Astrocyte (in vitro differentiated cells and primary cell): Measurements from ENCODE around the gene GNA15. TPM values are rescaled to one million over a fixed set of nuclear protein-coding genes. Genes with fewer than 3 reads are reported as not detected.

ENCODE experiments used
- DNase-seq: peaks from one replicate; pipeline ENCODE4 v3.0.0-alpha.2; 2010; ENCODE audit warnings: low read depth
- FAIRE-seq: peaks from 2 replicates; lab custom pipeline; 2011; peaks lifted over from hg19 to GRCh38; lab: Jason Lieb, UNC
- H2AFZ ChIP-seq: 2 replicates; pipeline ENCODE4 v1.6.0; 2012; ENCODE audit warnings: low read depth, low read length, inconsistent platforms
- H3K27ac ChIP-seq: 2 replicates; pipeline ENCODE4 v1.5.1; 2011; ENCODE audit warnings: low read depth, low read length, inconsistent platforms
- H3K27me3 ChIP-seq: 2 replicates; pipeline ENCODE4 v1.6.0; 2011; ENCODE audit warnings: low read length, inconsistent platforms; ENCODE audit not compliant: insufficient read depth
- H3K36me3 ChIP-seq: 2 replicates; pipeline ENCODE4 v1.5.1; 2011; ENCODE audit warnings: low read length, inconsistent platforms; ENCODE audit not compliant: insufficient read depth
- H3K4me1 ChIP-seq: 2 replicates; pipeline ENCODE4 v1.5.1; 2011; ENCODE audit warnings: low read length, inconsistent platforms; ENCODE audit not compliant: insufficient read depth
- H3K4me2 ChIP-seq: 2 replicates; pipeline ENCODE4 v1.6.0; 2012; ENCODE audit warnings: low read length, inconsistent platforms
- H3K4me3 ChIP-seq: 2 replicates; pipeline ENCODE4 v1.5.1; 2011; ENCODE audit warnings: low read depth, mild to moderate bottlenecking, low read length, inconsistent platforms; ENCODE audit not compliant: insufficient read depth
- H3K79me2 ChIP-seq: 2 replicates; pipeline ENCODE4 v1.6.0; 2012; ENCODE audit warnings: mild to moderate bottlenecking, low read length, inconsistent platforms; ENCODE audit not compliant: insufficient read depth
- H3K9ac ChIP-seq: 2 replicates; pipeline ENCODE4 v1.6.0; 2012; ENCODE audit warnings: mild to moderate bottlenecking, low read length, inconsistent platforms
- H3K9me3 ChIP-seq: 2 replicates; pipeline ENCODE4 v1.5.1; 2012; ENCODE audit warnings: low read depth, mild to moderate bottlenecking, low read length, inconsistent platforms; ENCODE audit not compliant: insufficient read depth
- H4K20me1 ChIP-seq: 2 replicates; pipeline ENCODE4 v1.6.0; 2012; ENCODE audit warnings: low read length, inconsistent platforms; ENCODE audit not compliant: insufficient read depth
- H3K27ac Mint-ChIP-seq: one replicate; pipeline ENCODE4 v1.8.0; 2021; ENCODE audit warnings: mild to moderate bottlenecking, mixed read lengths; ENCODE audit not compliant: unreplicated experiment
- H3K27me3 Mint-ChIP-seq: one replicate; pipeline ENCODE4 v1.8.0; 2021; ENCODE audit warnings: low read depth, mixed read lengths; ENCODE audit not compliant: unreplicated experiment
- H3K36me3 Mint-ChIP-seq: one replicate; pipeline ENCODE4 v1.8.0; 2021; ENCODE audit warnings: low read depth, mixed read lengths; ENCODE audit not compliant: unreplicated experiment
- H3K4me1 Mint-ChIP-seq: one replicate; pipeline ENCODE4 v1.8.0; 2021; ENCODE audit warnings: low read depth, mixed read lengths; ENCODE audit not compliant: unreplicated experiment
- H3K4me3 Mint-ChIP-seq: one replicate; pipeline ENCODE4 v1.8.0; 2021; ENCODE audit warnings: mild to moderate bottlenecking, moderate library complexity, mixed read lengths; ENCODE audit not compliant: unreplicated experiment
- H3K9me3 Mint-ChIP-seq: one replicate; pipeline ENCODE4 v1.8.0; 2021; ENCODE audit warnings: mild to moderate bottlenecking, mixed read lengths; ENCODE audit not compliant: unreplicated experiment
- EZH2 ChIP-seq: IDR thresholded peaks from 2 replicates; pipeline ENCODE4 v1.6.1; 2012; ENCODE audit warnings: mild to moderate bottlenecking, low read length, inconsistent platforms; ENCODE audit not compliant: insufficient read depth
- total RNA-seq: library from RNA; stranded (reverse); gene quantifications from 2 replicates; pipeline ENCODE4 v1.2.1, GENCODE V29; 2021
- TF ChIP-seq, protein P1 (sequence below): IDR thresholded peaks from 2 replicates; pipeline ENCODE4 v1.5.1; 2011; ENCODE audit warnings: low read depth, mild to moderate bottlenecking, inconsistent platforms, low read length, moderate library complexity; ENCODE audit not compliant: insufficient read depth

Gene GNA15
- total RNA-seq, 1 donor from 2014 or later: not detected

DNA sequence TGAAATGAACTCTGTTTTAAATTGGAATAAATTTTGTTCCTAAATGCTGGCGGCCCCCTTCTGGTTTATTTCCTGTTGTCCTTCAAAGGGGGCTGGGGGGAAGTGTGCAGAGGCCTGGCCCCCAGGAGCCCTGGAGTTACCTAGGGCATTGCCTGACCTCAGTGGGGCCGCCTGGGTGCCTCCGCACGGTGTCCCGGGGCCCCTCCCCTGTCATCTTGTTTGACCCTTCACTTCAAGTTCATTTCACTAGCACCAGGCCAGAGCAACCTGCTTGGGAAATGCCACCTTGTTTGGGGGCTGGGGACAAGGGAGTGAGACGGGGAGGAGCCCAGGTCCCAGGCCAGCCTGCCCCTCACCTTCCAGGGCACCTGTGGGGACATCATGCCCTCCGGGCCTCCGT is 11.9 kb upstream of the GNA15 start:
- Mint-ChIP-seq H3K9me3 (no peaks in the 10 kb centered on the region), H3K27ac (no peak overlapping the region), H3K4me3 (no peak overlapping the region), H3K4me1 (no peaks in the 10 kb centered on the region), H3K27me3 (no peaks in the 10 kb centered on the region), H3K36me3 (peaks cover 6% of the 10 kb centered on the region)
- H3K9me3 ChIP-seq: no peaks in the 10 kb centered on the region
- no peaks in the 10 kb centered on the region for H3K36me3 ChIP-seq
- no peak overlapping the region for H3K9ac ChIP-seq
- no peaks in the 10 kb centered on the region for H3K4me1 ChIP-seq
- no peak overlapping the region for H3K4me3 ChIP-seq
- H3K4me2 ChIP-seq: no peak overlapping the region
- H3K27ac ChIP-seq: no peak overlapping the region
- H3K79me2 ChIP-seq: no peaks in the 10 kb centered on the region
- FAIRE-seq (no peak), DNase-seq (no peak)
- H3K27me3 ChIP-seq: no peaks in the 10 kb centered on the region
- TF ChIP-seq EZH2: no peak
- TF ChIP-seq, protein P1, sequence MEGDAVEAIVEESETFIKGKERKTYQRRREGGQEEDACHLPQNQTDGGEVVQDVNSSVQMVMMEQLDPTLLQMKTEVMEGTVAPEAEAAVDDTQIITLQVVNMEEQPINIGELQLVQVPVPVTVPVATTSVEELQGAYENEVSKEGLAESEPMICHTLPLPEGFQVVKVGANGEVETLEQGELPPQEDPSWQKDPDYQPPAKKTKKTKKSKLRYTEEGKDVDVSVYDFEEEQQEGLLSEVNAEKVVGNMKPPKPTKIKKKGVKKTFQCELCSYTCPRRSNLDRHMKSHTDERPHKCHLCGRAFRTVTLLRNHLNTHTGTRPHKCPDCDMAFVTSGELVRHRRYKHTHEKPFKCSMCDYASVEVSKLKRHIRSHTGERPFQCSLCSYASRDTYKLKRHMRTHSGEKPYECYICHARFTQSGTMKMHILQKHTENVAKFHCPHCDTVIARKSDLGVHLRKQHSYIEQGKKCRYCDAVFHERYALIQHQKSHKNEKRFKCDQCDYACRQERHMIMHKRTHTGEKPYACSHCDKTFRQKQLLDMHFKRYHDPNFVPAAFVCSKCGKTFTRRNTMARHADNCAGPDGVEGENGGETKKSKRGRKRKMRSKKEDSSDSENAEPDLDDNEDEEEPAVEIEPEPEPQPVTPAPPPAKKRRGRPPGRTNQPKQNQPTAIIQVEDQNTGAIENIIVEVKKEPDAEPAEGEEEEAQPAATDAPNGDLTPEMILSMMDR: no peak
- no peak overlapping the region for H2AFZ ChIP-seq
- H4K20me1 ChIP-seq: no peaks in the 10 kb centered on the region

DNA sequence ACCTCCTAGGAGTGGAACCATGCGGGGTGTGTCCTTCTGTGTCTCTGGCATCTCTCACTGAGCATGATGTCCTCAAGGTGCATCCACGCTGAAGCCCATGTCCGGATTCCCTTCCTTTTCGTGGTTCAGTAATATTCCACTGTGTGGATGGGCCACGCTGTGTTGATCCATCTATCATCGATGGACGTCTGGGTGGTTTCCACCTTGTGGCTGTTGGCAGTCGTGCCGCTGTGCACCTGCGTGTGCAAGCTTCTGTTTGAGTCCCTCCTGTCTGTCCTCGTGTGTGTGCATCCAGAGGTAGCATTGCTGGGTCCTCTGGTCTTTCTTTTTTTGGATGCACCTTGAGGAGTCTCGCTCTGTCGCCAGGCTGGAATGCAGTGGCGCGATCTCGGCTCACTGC is 11.2 kb upstream of the GNA15 start:
- Mint-ChIP-seq H3K27ac (peak overlapping the region; percentile 44), H3K36me3 (peaks cover 4% of the 10 kb centered on the region), H3K4me1 (no peaks in the 10 kb centered on the region), H3K4me3 (no peak overlapping the region), H3K9me3 (no peaks in the 10 kb centered on the region), H3K27me3 (no peaks in the 10 kb centered on the region)
- Histone ChIP-seq H3K4me2 (no peak overlapping the region), H3K27ac (no peak overlapping the region), H2AFZ (no peak overlapping the region), H4K20me1 (no peaks in the 10 kb centered on the region), H3K27me3 (no peaks in the 10 kb centered on the region), H3K9ac (no peak overlapping the region), H3K79me2 (no peaks in the 10 kb centered on the region), H3K4me3 (no peak overlapping the region), H3K9me3 (no peaks in the 10 kb centered on the region), H3K4me1 (no peaks in the 10 kb centered on the region), H3K36me3 (no peaks in the 10 kb centered on the region)
- FAIRE-seq: no peak
- no peak for DNase-seq
- TF ChIP-seq EZH2: no peak
- TF ChIP-seq, protein P1: no peak

DNA sequence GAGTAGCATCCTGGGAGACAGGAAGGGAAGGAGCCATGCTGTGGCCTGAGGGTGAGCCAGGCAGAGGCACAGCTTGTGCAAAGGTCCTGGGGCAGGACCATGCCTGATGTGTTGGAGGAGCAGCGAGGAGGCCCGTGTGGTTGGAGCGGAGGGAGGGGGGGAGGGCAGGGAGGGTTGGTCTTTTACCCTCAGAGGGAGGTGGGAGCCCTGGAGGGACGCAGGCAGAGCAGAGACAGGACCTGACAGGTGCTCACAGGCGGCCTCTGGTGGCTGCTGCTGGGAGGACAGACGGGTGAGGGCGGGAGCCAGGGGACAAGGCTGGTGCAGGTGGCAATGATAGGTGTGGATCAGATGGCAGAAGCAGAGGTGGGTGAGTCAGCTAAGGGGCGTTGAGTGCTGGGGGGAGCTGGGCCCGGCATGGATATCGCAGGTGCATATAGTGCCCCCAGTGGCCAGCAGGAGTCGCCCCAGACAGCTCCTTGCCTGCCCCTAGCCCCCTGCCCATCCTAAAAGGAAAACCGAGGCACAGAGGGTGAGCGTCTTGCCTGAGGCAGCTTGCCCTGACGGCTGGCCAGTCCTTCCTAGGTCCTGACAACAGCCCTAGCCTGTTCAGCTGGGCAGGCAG is 9.8 kb upstream of the GNA15 start:
- Mint-ChIP-seq H3K27me3 (no peaks in the 10 kb centered on the region), H3K27ac (no peak overlapping the region), H3K9me3 (no peaks in the 10 kb centered on the region), H3K36me3 (peaks cover 4% of the 10 kb centered on the region), H3K4me1 (no peaks in the 10 kb centered on the region), H3K4me3 (no peak overlapping the region)
- no peaks in the 10 kb centered on the region for H3K36me3 ChIP-seq
- no peaks in the 10 kb centered on the region for H3K79me2 ChIP-seq
- no peak overlapping the region for H3K4me2 ChIP-seq
- H3K27me3 ChIP-seq: no peaks in the 10 kb centered on the region
- FAIRE-seq (no peak), DNase-seq (no peak)
- no peak overlapping the region for H3K9ac ChIP-seq
- H3K9me3 ChIP-seq: no peaks in the 10 kb centered on the region
- no peak overlapping the region for H3K4me3 ChIP-seq
- H3K4me1 ChIP-seq: no peaks in the 10 kb centered on the region
- no peak overlapping the region for H2AFZ ChIP-seq
- H3K27ac ChIP-seq: no peak overlapping the region
- TF ChIP-seq EZH2: no peak
- TF ChIP-seq, protein P1: peak; percentile 60
- no peaks in the 10 kb centered on the region for H4K20me1 ChIP-seq
